Neural progenitor cell (in vitro differentiated cells): Measurements from ENCODE around the gene DIAPH2.
"Not testable (repeated sequence)": the region's sequence is repeated elsewhere in the genome, so short reads cannot be mapped to it uniquely, and the experiment has no call there.

Experiments
- CTCF ChIP-seq: fragments of 200-600 bp; sonication (generic); IDR thresholded peaks from 2 replicates; pipeline ENCODE4 v1.5.1; 2017; ENCODE audit warnings: antibody characterized with exemption, mild to moderate bottlenecking
- EZH2 ChIP-seq: fragments of 200-600 bp; sonication (generic); IDR thresholded peaks from 2 replicates; pipeline ENCODE4 v1.6.1; 2017; ENCODE audit warnings: antibody characterized with exemption, mild to moderate bottlenecking, moderate library complexity
- EZH2phosphoT487 ChIP-seq: fragments of 200-600 bp; sonication (generic); IDR thresholded peaks from 2 replicates; pipeline ENCODE4 v1.6.1; 2017; ENCODE audit warnings: antibody characterized with exemption

GRCh38 chrX:97409632-97410415 is 725.2 kb downstream of the DIAPH2 start:
- TF ChIP-seq CTCF, EZH2phosphoT487, EZH2: not testable (repeated sequence)
